H9 (cell line): Measurements from ENCODE around the gene HIBCH. TPM values are rescaled to one million over a fixed set of nuclear protein-coding genes. Genes with fewer than 3 reads are reported as not detected.

Source experiments
- DNase-seq: peaks from one replicate; pipeline ENCODE4 v3.0.0-alpha.2; 2017
- H2AFZ ChIP-seq: one replicate; pipeline ENCODE4 v1.6.1; 2013; ENCODE audit warnings: mild to moderate bottlenecking, low read length, control low read depth, moderate library complexity
- H2AK5ac ChIP-seq: 2 replicates; pipeline ENCODE4 v1.6.1; 2013; ENCODE audit warnings: low read length, control low read depth, mixed read lengths; ENCODE audit not compliant: insufficient read length
- H2BK120ac ChIP-seq: one replicate; pipeline ENCODE4 v1.6.1; 2013; ENCODE audit warnings: low read depth, mild to moderate bottlenecking, low read length, control low read depth, inconsistent platforms; ENCODE audit not compliant: poor library complexity, severe bottlenecking
- H2BK12ac ChIP-seq: 2 replicates; pipeline ENCODE4 v1.6.1; 2013; ENCODE audit warnings: low read length, control low read depth, mixed read lengths, low read depth; ENCODE audit not compliant: insufficient read length
- H2BK15ac ChIP-seq: 2 replicates; pipeline ENCODE4 v1.6.1; 2013; ENCODE audit warnings: low read depth, low read length, control low read depth
- H2BK20ac ChIP-seq: one replicate; pipeline ENCODE4 v1.6.1; 2013; ENCODE audit warnings: low read depth, mild to moderate bottlenecking, low read length, control low read depth, inconsistent platforms; ENCODE audit not compliant: poor library complexity, severe bottlenecking
- H2BK5ac ChIP-seq: 2 replicates; pipeline ENCODE4 v1.6.1; 2013; ENCODE audit warnings: low read length, control low read depth, mixed read lengths; ENCODE audit not compliant: insufficient read length
- H3K14ac ChIP-seq: 2 replicates; pipeline ENCODE4 v1.6.1; 2013; ENCODE audit warnings: low read length, control low read depth; ENCODE audit not compliant: insufficient read depth
- H3K18ac ChIP-seq: 2 replicates; pipeline ENCODE4 v1.6.1; 2013; ENCODE audit warnings: low read depth, mild to moderate bottlenecking, mixed read lengths, low read length, control low read depth; ENCODE audit not compliant: insufficient read length
- H3K23ac ChIP-seq: 2 replicates; pipeline ENCODE4 v1.6.1; 2013; ENCODE audit warnings: low read length, control low read depth, mixed read lengths, low read depth; ENCODE audit not compliant: insufficient read length
- H3K23me2 ChIP-seq: 2 replicates; pipeline ENCODE4 v1.6.1; 2013; ENCODE audit warnings: low read depth, mild to moderate bottlenecking, mixed read lengths, low read length, control low read depth; ENCODE audit not compliant: insufficient read length, poor library complexity, severe bottlenecking
- H3K27ac ChIP-seq: 2 replicates; pipeline ENCODE4 v1.5.1; 2013; ENCODE audit warnings: low read length, control low read depth, mixed read lengths, low read depth; ENCODE audit not compliant: insufficient read length
- H3K27me3 ChIP-seq: 2 replicates; pipeline ENCODE4 v1.6.1; 2013; ENCODE audit warnings: low read length, control low read depth, inconsistent platforms; ENCODE audit not compliant: insufficient read depth
- H3K4ac ChIP-seq: 2 replicates; pipeline ENCODE4 v1.6.1; 2013; ENCODE audit warnings: low read depth, mild to moderate bottlenecking, control low read depth, inconsistent platforms, low read length, moderate library complexity
- H3K4me1 ChIP-seq: 2 replicates; pipeline ENCODE4 v1.6.1; 2013; ENCODE audit warnings: low read length, control low read depth, inconsistent platforms; ENCODE audit not compliant: insufficient read depth
- H3K4me2 ChIP-seq: 2 replicates; pipeline ENCODE4 v1.6.1; 2013; ENCODE audit warnings: low read length, control low read depth, mixed read lengths; ENCODE audit not compliant: insufficient read length, insufficient read depth
- H3K56ac ChIP-seq: 2 replicates; pipeline ENCODE4 v1.6.1; 2013; ENCODE audit warnings: low read depth, mild to moderate bottlenecking, mixed read lengths, low read length, control low read depth; ENCODE audit not compliant: insufficient read length
- H3K79me1 ChIP-seq: 2 replicates; pipeline ENCODE4 v1.6.1; 2013; ENCODE audit warnings: low read depth, mild to moderate bottlenecking, moderate library complexity, low read length, control low read depth, inconsistent platforms; ENCODE audit not compliant: insufficient read depth, poor library complexity, severe bottlenecking
- H3K79me2 ChIP-seq: 2 replicates; pipeline ENCODE4 v1.6.1; 2013; ENCODE audit warnings: low read length, control low read depth, inconsistent platforms; ENCODE audit not compliant: insufficient read depth
- H3K9ac ChIP-seq: 2 replicates; pipeline ENCODE4 v1.6.1; 2013; ENCODE audit warnings: low read length, control low read depth, mixed read lengths; ENCODE audit not compliant: insufficient read length; ENCODE audit errors: extremely low read depth
- H3K9me3 ChIP-seq: one replicate; pipeline ENCODE4 v1.6.1; 2013; ENCODE audit warnings: low read depth, low read length, inconsistent platforms; ENCODE audit not compliant: control insufficient read depth
- H3T11ph ChIP-seq: one replicate; pipeline ENCODE4 v1.6.1; 2013; ENCODE audit warnings: mild to moderate bottlenecking, low read length, control low read depth, inconsistent platforms
- H4K20me1 ChIP-seq: one replicate; pipeline ENCODE4 v1.6.1; 2013; ENCODE audit not compliant: control insufficient read depth, insufficient read length, insufficient read depth
- H4K5ac ChIP-seq: 2 replicates; pipeline ENCODE4 v1.6.1; 2013; ENCODE audit warnings: low read depth, mild to moderate bottlenecking, mixed read lengths, low read length, control low read depth; ENCODE audit not compliant: insufficient read length
- H4K8ac ChIP-seq: replicated peaks from 2 replicates; pipeline ENCODE4 v1.6.1; 2013; ENCODE audit warnings: low read length, control low read depth, mixed read lengths, low read depth; ENCODE audit not compliant: insufficient read length
- H4K91ac ChIP-seq: 2 replicates; pipeline ENCODE4 v1.6.1; 2013; ENCODE audit warnings: low read depth, mild to moderate bottlenecking, moderate library complexity, mixed read lengths, low read length, control low read depth; ENCODE audit not compliant: insufficient read length
- H3K27ac Mint-ChIP-seq, 3 experiments: 2 replicates in 2 of 3; 3 replicates in 1 of 3; pipeline ENCODE4 v1.8.0; 2020 to 2021; ENCODE audit warnings: mixed read lengths in 3 of 3, mild to moderate bottlenecking in 1 of 3, moderate library complexity in 1 of 3
- H3K27me3 Mint-ChIP-seq: 2 replicates; pipeline ENCODE4 v1.8.0; 2021; ENCODE audit warnings: low read depth, mild to moderate bottlenecking, moderate library complexity, mixed read lengths
- H3K36me3 Mint-ChIP-seq, 3 experiments: 2 replicates in 2 of 3; 3 replicates in 1 of 3; pipeline ENCODE4 v1.8.0; 2020 to 2021; ENCODE audit warnings: low read depth in 3 of 3, mixed read lengths in 3 of 3; ENCODE audit not compliant: insufficient read depth in 1 of 3
- H3K4me1 Mint-ChIP-seq, 2 experiments: 2 replicates each; pipeline ENCODE4 v1.8.0; 2020; ENCODE audit warnings: mixed read lengths in 2 of 2
- H3K4me3 Mint-ChIP-seq, 2 experiments: 2 replicates in 1 of 2; 3 replicates in 1 of 2; pipeline ENCODE4 v1.8.0; 2020 to 2021; ENCODE audit warnings: mild to moderate bottlenecking in 2 of 2, mixed read lengths in 2 of 2, moderate library complexity in 1 of 2
- H3K9me3 Mint-ChIP-seq, 2 experiments: 2 replicates in 1 of 2; 3 replicates in 1 of 2; pipeline ENCODE4 v1.8.0; 2020; ENCODE audit warnings: mild to moderate bottlenecking in 2 of 2, mixed read lengths in 2 of 2, moderate library complexity in 1 of 2
- WGBS: extraction: QIAGEN DNeasy Blood & Tissue Kit; methylation state at CpG from one replicate; pipeline ENCODE4 v1.1.7; 2013; ENCODE audit warnings: missing lambda C conversion rate, low lambda C conversion rate, mixed read lengths; ENCODE audit not compliant: insufficient read length; ENCODE audit errors: extremely low coverage; 5-methylcytosine and 5-hydroxymethylcytosine counted together
- total RNA-seq: library from RNA; stranded (reverse); gene quantifications from 2 replicates; pipeline ENCODE4 v1.2.1, GENCODE V29; 2021
- TF ChIP-seq, protein P1 (sequence below): fragments of 200-600 bp; sonication (generic); conservative IDR thresholded peaks from 3 replicates; pipeline ENCODE4 v1.8.0; 2021; ENCODE audit warnings: antibody characterized with exemption, mild to moderate bottlenecking

The HIBCH gene
- total RNA-seq, 1 experiment from 2014 or later: 28.0 TPM

DNA sequence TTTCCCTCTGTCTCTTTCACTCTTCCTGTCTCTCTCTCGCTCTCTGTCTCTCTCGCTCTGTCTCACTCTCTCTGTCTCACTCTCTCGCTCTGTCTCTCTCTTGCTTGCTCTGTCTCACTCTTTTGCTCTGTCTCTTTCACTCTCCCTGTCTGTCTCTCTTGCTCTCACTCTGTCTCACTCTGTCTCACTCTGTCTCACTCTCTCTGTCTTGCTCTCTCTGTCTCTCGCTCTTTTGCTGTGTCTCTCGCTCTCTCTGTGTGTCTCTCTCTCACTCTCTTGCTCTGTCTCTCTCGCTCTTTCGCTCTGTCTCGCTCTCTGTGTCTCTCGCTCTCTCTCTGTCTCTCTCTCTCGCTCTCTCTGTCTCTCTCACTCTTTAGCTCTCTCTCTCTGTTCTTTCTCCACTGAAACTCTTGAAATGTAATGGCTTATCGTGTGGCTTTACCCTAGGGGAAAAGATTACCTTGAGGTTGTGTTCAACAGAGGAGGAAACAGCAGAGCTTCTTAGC is 46.7 kb upstream of the HIBCH start:
- no peak overlapping the region for H2AFZ ChIP-seq
- no peak overlapping the region for H4K5ac ChIP-seq
- H3K27ac Mint-ChIP-seq: no peak overlapping the region
- no peaks in the 10 kb centered on the region for H3K4me1 Mint-ChIP-seq
- H3T11ph ChIP-seq: no peak overlapping the region
- H3K4ac ChIP-seq: no peak overlapping the region
- H3K23me2 ChIP-seq: no peaks in the 10 kb centered on the region
- no peak overlapping the region for H3K4me2 ChIP-seq
- H4K91ac ChIP-seq: no peak overlapping the region
- H3K36me3 Mint-ChIP-seq: no peaks in the 10 kb centered on the region
- H4K20me1 ChIP-seq: no peaks in the 10 kb centered on the region
- no peak overlapping the region for H2AK5ac ChIP-seq
- no peak overlapping the region for H3K27ac ChIP-seq
- H2BK12ac ChIP-seq: no peak overlapping the region
- H2BK120ac ChIP-seq: no peak overlapping the region
- no peaks in the 10 kb centered on the region for H3K9me3 ChIP-seq
- WGBS: no CpG with 5 or more reads among the region's 11 CpGs
- no peak overlapping the region for H3K4me3 Mint-ChIP-seq
- H3K9ac ChIP-seq: no peak overlapping the region
- no peak overlapping the region for H3K23ac ChIP-seq
- H3K79me1 ChIP-seq: no peaks in the 10 kb centered on the region
- no peak overlapping the region for H2BK5ac ChIP-seq
- DNase-seq: no peak
- no peaks in the 10 kb centered on the region for H3K79me2 ChIP-seq
- no peak overlapping the region for H3K14ac ChIP-seq
- no peak overlapping the region for H2BK15ac ChIP-seq
- no peaks in the 10 kb centered on the region for H3K9me3 Mint-ChIP-seq
- no peak overlapping the region for H3K18ac ChIP-seq
- no peak overlapping the region for H2BK20ac ChIP-seq
- no peak overlapping the region for H3K56ac ChIP-seq
- no peaks in the 10 kb centered on the region for H3K27me3 Mint-ChIP-seq
- no peaks in the 10 kb centered on the region for H3K27me3 ChIP-seq
- H3K4me1 ChIP-seq: no peaks in the 10 kb centered on the region
- no peak overlapping the region for H4K8ac ChIP-seq
- TF ChIP-seq, protein P1, sequence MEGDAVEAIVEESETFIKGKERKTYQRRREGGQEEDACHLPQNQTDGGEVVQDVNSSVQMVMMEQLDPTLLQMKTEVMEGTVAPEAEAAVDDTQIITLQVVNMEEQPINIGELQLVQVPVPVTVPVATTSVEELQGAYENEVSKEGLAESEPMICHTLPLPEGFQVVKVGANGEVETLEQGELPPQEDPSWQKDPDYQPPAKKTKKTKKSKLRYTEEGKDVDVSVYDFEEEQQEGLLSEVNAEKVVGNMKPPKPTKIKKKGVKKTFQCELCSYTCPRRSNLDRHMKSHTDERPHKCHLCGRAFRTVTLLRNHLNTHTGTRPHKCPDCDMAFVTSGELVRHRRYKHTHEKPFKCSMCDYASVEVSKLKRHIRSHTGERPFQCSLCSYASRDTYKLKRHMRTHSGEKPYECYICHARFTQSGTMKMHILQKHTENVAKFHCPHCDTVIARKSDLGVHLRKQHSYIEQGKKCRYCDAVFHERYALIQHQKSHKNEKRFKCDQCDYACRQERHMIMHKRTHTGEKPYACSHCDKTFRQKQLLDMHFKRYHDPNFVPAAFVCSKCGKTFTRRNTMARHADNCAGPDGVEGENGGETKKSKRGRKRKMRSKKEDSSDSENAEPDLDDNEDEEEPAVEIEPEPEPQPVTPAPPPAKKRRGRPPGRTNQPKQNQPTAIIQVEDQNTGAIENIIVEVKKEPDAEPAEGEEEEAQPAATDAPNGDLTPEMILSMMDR: no peak
